B cell (primary cell): ENCODE measurements around the gene RAB3IP.

Experiments
- EZH2 ChIP-seq: IDR thresholded peaks from 2 replicates; pipeline ENCODE4 v1.6.1; 2012; ENCODE audit warnings: borderline replicate concordance, low read depth, mild to moderate bottlenecking, moderate library complexity, low read length; ENCODE audit not compliant: insufficient read depth, poor library complexity, severe bottlenecking
- TF ChIP-seq, protein P1 (sequence below): fragments of 200-600 bp; IDR thresholded peaks from one replicate; pipeline ENCODE4 v1.8.0; 2022; ENCODE audit warnings: antibody characterized with exemption, mild to moderate bottlenecking

DNA sequence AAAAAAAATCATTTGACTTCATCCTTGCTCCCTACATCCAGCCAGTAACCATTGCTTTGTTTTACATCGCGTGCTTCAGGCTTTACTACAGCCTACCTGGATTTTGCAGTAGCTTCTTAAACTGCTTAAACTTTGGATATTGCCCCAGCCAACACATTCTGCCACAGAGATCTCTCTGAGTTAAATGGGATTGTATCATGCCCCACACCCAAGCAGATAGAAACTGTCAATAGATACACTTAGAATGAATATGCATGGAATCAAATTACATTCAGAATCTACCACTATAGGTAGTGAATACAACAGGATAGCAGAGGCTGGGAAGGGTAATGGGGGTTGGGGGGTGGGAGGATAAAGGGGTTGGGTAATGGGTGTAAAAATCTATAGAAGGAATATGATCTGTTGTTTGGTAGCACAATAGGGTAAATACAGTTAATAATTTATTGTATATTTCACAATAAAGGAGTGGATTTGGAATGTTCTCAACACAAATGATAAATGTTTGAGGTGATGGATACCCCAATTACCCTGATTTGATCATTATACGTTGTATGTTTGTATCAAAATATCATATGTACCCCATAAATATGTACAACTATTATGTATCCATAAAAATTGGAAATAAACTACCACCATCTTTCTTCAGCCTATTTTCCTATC is 83.7 kb downstream of the RAB3IP start:
- TF ChIP-seq, protein P1, sequence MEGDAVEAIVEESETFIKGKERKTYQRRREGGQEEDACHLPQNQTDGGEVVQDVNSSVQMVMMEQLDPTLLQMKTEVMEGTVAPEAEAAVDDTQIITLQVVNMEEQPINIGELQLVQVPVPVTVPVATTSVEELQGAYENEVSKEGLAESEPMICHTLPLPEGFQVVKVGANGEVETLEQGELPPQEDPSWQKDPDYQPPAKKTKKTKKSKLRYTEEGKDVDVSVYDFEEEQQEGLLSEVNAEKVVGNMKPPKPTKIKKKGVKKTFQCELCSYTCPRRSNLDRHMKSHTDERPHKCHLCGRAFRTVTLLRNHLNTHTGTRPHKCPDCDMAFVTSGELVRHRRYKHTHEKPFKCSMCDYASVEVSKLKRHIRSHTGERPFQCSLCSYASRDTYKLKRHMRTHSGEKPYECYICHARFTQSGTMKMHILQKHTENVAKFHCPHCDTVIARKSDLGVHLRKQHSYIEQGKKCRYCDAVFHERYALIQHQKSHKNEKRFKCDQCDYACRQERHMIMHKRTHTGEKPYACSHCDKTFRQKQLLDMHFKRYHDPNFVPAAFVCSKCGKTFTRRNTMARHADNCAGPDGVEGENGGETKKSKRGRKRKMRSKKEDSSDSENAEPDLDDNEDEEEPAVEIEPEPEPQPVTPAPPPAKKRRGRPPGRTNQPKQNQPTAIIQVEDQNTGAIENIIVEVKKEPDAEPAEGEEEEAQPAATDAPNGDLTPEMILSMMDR: no peak
- TF ChIP-seq EZH2: no peak
